PC-3 (cell line): ENCODE results near the gene DENND4C. TPM values are rescaled to one million over a fixed set of nuclear protein-coding genes. Genes with fewer than 3 reads are reported as not detected.

Source experiments
- ATAC-seq: fragments of 200-7000 bp; cut with Tn5 transposase; 2 replicates; pipeline ENCODE4 v1.9.1; 2020; ENCODE audit warnings: mild to moderate bottlenecking, moderate library complexity
- Bru-seq: library from RNA; stranded (reverse); fragments of 400-500 nt; gene quantifications from one replicate; lab custom pipeline; 2021; lab: Mats Ljungman, UMichigan
- BruChase-seq, 2 experiments: library from RNA; stranded (reverse); fragments of 400-500 nt; gene quantifications; one replicate each; lab custom pipeline; 2021; lab: Mats Ljungman, UMichigan
- BruUV-seq: library from RNA; stranded (reverse); fragments of 400-500 nt; replicated peaks from 2 replicates; lab custom pipeline; 2021; lab: Mats Ljungman, UMichigan
- CTCF ChIA-PET: fragments of 300-600 bp; sonication (Branson Sonifier 250); formaldehyde crosslinking; loops from one replicate; lab custom pipeline; 2022; ENCODE audit warnings: antibody characterized with exemption; lab: Charles Lee
- POLR2A ChIA-PET: fragments of 300-600 bp; sonication (Branson Sonifier 250); formaldehyde crosslinking; loops from one replicate; lab custom pipeline; 2022; ENCODE audit warnings: antibody characterized with exemption; ENCODE audit not compliant: unreplicated experiment; lab: Charles Lee
- DNase-seq: peaks from one replicate; pipeline ENCODE4 v3.0.0-alpha.2; 2015
- H2AFZ ChIP-seq: fragments of 300-600 bp; sonication (generic); 2 replicates; pipeline ENCODE4 v1.6.0; 2016; ENCODE audit warnings: antibody characterized with exemption, low read length
- H3F3A ChIP-seq: fragments of 300-600 bp; sonication (generic); one replicate; pipeline ENCODE4 v1.6.0; 2017; ENCODE audit warnings: antibody characterized with exemption, low read length, control low read depth, mild to moderate bottlenecking; ENCODE audit not compliant: unreplicated experiment
- H3K27ac ChIP-seq: fragments of 300-600 bp; sonication (generic); 2 replicates; pipeline ENCODE4 v1.5.1; 2016; ENCODE audit warnings: mild to moderate bottlenecking, low read length
- H3K27me3 ChIP-seq: fragments of 300-600 bp; sonication (generic); 2 replicates; pipeline ENCODE4 v1.6.1; 2016; ENCODE audit warnings: low read length, mixed read lengths
- H3K36me3 ChIP-seq: fragments of 300-600 bp; sonication (generic); 2 replicates; pipeline ENCODE4 v1.6.1; 2016; ENCODE audit warnings: low read depth, mixed run types, low read length, mixed read lengths
- H3K4me1 ChIP-seq: fragments of 300-600 bp; sonication (generic); 2 replicates; pipeline ENCODE4 v1.5.1; 2016; ENCODE audit warnings: low read length; ENCODE audit not compliant: insufficient read depth
- H3K4me2 ChIP-seq: fragments of 300-600 bp; sonication (generic); 2 replicates; pipeline ENCODE4 v1.6.0; 2016; ENCODE audit warnings: low read length
- H3K4me3 ChIP-seq: fragments of 300-600 bp; sonication (generic); 2 replicates; pipeline ENCODE4 v1.5.1; 2016; ENCODE audit warnings: mild to moderate bottlenecking, low read length, mixed read lengths
- H3K79me2 ChIP-seq: fragments of 300-600 bp; sonication (generic); 2 replicates; pipeline ENCODE4 v1.6.1; 2017; ENCODE audit warnings: low read length, mixed read lengths
- H3K9ac ChIP-seq: fragments of 300-600 bp; sonication (generic); 2 replicates; pipeline ENCODE4 v1.6.0; 2016; ENCODE audit warnings: mild to moderate bottlenecking, low read length
- H3K9me2 ChIP-seq: fragments of 300-600 bp; sonication (generic); replicated peaks from 2 replicates; pipeline ENCODE4 v1.6.1; 2016; ENCODE audit warnings: mixed run types, low read length, mixed read lengths
- H3K9me3 ChIP-seq: fragments of 300-600 bp; sonication (generic); 2 replicates; pipeline ENCODE4 v1.6.1; 2016; ENCODE audit warnings: low read length, mixed read lengths
- H4K20me1 ChIP-seq: fragments of 300-600 bp; sonication (generic); 2 replicates; pipeline ENCODE4 v1.6.1; 2016; ENCODE audit warnings: low read length, mixed read lengths
- CTCF ChIP-seq: fragments of 300-600 bp; sonication (generic); conservative IDR thresholded peaks from 2 replicates; pipeline ENCODE4 v1.5.1; 2017; ENCODE audit warnings: antibody characterized with exemption, low read depth, mild to moderate bottlenecking, low read length
- EZH2 ChIP-seq: fragments of 300-600 bp; sonication (generic); IDR thresholded peaks from one replicate; pipeline ENCODE4 v1.6.1; 2017; ENCODE audit warnings: antibody characterized with exemption, mild to moderate bottlenecking, low read length; ENCODE audit not compliant: unreplicated experiment
- EZH2phosphoT487 ChIP-seq: fragments of 300-600 bp; sonication (generic); IDR thresholded peaks from 2 replicates; pipeline ENCODE4 v1.6.1; 2018; ENCODE audit warnings: mild to moderate bottlenecking, antibody characterized with exemption, low read length, borderline replicate concordance
- intact Hi-C: fragments of 100-400 bp; cut with micrococcal nuclease; formaldehyde crosslinking; loops from 2 replicates; pipeline ENCODE4 v1.9.0; 2023
- long read RNA-seq: library from polyadenylated mRNA; unstranded; transcript quantifications from one replicate; pipeline ENCODE4 v2.0.0, GENCODE V29; 2021; ENCODE audit not compliant: unreplicated experiment
- total RNA-seq: library from RNA; depleted of rRNA; stranded (reverse); fragments of >200 nt; gene quantifications from 2 replicates; pipeline ENCODE4 v1.2.3, GENCODE V29; 2014; rRNA removed

Gene DENND4C
- total RNA-seq (20.9 and 22.6 TPM in 2 replicates), Bru-seq, nascent RNA (percentile 73 among the genes with signal in this experiment), BruChase-seq, experiment 1, labeled RNA remaining after a 6-hour chase (percentile 68 among the genes with signal in this experiment), BruChase-seq, experiment 2, labeled RNA remaining after a 2-hour chase (percentile 71 among the genes with signal in this experiment)
- long read RNA-seq, full-length matches to known transcripts, result 7 of 21 reads
- long read RNA-seq, partial matches to known transcripts, result 3 of 21 reads
- long read RNA-seq, other reads (novel, unspliced or antisense), result 11 of 21 reads

- Histone ChIP-seq H3K9ac (peak within 1 kb of the TSS; percentile 82), H3K27me3 (no peaks in the 10 kb centered on the region), H3K36me3 (no peaks in the 10 kb centered on the region), H3K9me2 (no peaks in the 10 kb centered on the region), H3K4me2 (peak within 1 kb of the TSS; percentile 99), H2AFZ (peak within 1 kb of the TSS; percentile 97), H3K4me3 (peak within 1 kb of the TSS; percentile 94), H3K79me2 (peaks cover 49% of the 10 kb centered on the region), H3F3A (no peaks in the 10 kb centered on the region), H3K4me1 (peaks cover 9% of the 10 kb centered on the region), H3K27ac (peak within 1 kb of the TSS; percentile 70), H3K9me3 (no peaks in the 10 kb centered on the region), H4K20me1 (peaks cover 14% of the 10 kb centered on the region; the same call in 1 of the 2 replicates)
- BruUV-seq, result no TSS peak
- POLR2A ChIA-PET, result interaction anchor here (0.5 to 0.6 kb wide), 4 partner anchors 46 to 149 kb away, joined by 3 to 8 read pairs (median 6); partner anchors contain the start of gene RPS6
- ATAC-seq, result peak; percentile 70
- CTCF ChIA-PET, result interaction anchor here (0.8 kb wide), 1 partner anchor 143 kb away, joined by 3 read pairs; no protein-coding TSS in a partner anchor
- TF ChIP-seq CTCF (no peak), EZH2phosphoT487 (no peak), EZH2 (no peak)
- intact Hi-C loops, result loop anchor here (2.0 to 10.0 kb wide), 4 partner anchors 46 to 182 kb away; partner anchors contain the start of genes HAUS6 and RRAGA
- DNase-seq, result peak; percentile 75
These were observed at the start of gene DENND4C for GRCh38 chr9:19230355-19231125. TSS of gene DENND4C (plus strand) at chr9:19230693. CDS start at chr9:19276175, 45,482 bp downstream.

GRCh38 chr9:19180991-19181390 is 49.5 kb upstream of the DENND4C start:
- Histone ChIP-seq H3F3A (no peaks in the 10 kb centered on the region), H3K9me2 (no peaks in the 10 kb centered on the region), H2AFZ (no peak overlapping the region), H3K27me3 (no peaks in the 10 kb centered on the region), H3K4me1 (peaks cover 15% of the 10 kb centered on the region), H3K4me2 (no peak overlapping the region), H4K20me1 (no peaks in the 10 kb centered on the region), H3K4me3 (no peak overlapping the region), H3K27ac (no peak overlapping the region), H3K9ac (no peak overlapping the region), H3K9me3 (no peaks in the 10 kb centered on the region), H3K79me2 (no peaks in the 10 kb centered on the region), H3K36me3 (no peaks in the 10 kb centered on the region)
- ChIA-PET CTCF (no interaction called here), POLR2A (no interaction called here)
- no peak for DNase-seq
- no peak for ATAC-seq
- no TSS peak for BruUV-seq
- intact Hi-C loops, result no loop called here
- TF ChIP-seq EZH2 (no peak), CTCF (no peak), EZH2phosphoT487 (no peak)
